ENCODE results near the gene BRSK2.
"Not testable (repeated sequence)": the region's sequence is repeated elsewhere in the genome, so short reads cannot be mapped to it uniquely, and the experiment has no call there.

The BRSK2 gene

DNA sequence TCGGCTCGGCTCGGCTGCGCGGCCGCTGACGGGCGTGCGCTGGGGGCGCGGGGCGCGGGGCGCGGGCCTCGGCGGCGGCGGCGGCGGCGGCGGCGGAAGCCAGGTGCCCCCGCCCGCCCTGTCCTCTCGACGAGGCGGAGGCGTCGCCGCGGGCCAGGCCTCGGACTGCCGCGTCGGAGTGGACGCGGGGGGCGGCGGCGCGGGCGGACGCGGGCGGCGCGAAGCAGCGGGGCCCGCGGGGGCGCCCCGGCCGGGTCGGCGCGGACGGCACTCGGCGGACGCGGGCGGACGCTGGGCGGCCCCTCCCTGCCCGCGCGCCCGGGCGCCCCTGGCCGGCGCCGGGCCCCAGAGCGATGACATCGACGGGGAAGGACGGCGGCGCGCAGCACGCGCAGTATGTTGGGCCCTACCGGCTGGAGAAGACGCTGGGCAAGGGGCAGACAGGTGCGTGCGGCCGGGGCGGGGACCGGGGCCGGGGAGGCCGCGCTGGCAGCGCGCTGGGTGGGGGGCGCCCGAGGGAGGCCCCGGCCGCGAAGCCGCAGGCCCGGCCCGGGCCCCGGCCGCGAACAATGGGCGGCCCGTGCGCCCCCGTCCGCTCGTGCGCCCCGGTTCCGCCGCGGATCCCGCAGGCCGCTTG, at the start of gene BRSK2:
Gene BRSK2, plus strand, starts transcription at position 3 of the 637 bp plus-strand sequence. Its CDS starts 351 bp downstream, at position 354.
- no peak for DNase-seq (ENCODE audit: low read depth, low spot score)

DNA sequence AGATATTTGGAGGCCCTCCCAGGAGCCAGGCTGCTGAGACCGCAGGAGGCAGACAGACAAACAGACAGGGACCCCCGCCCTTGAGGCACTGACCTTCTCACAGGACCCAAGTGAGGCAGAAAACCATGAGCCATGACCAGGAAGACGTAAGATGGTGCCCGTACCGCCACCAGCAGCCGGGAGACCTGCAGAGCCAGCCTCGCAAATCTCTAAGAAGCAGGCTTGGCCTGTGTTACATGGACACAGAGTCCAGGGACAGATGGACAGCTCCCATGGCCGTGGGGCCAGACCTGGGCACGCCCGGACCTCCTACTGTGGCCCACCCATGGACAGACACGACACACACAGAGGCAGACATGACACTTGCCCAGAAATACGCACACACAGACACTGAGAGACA, 49.6 kb upstream of the BRSK2 start:
- DNase-seq (ENCODE audit: low read depth, low spot score), result no peak

DNA sequence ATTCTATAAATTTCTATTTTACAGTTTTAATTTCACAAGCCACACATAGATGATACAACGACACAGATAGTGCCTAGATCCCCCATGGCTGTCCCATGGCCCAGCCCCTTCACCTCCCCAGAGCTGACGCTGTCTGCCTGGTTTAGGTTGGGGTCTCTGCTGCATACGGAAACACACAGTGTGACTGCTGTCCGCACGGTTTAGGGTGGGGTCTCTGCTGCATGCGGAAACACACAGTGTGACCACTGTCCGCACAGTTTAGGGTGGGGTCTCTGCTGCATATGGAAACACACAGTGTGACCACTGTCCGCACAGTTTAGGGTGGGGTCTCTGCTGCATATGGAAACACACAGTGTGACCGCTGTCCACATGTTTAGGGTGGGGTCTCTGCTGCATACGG, 48.5 kb upstream of the BRSK2 start:
- DNase-seq (ENCODE audit: low read depth, low spot score), result not testable (repeated sequence)

DNA sequence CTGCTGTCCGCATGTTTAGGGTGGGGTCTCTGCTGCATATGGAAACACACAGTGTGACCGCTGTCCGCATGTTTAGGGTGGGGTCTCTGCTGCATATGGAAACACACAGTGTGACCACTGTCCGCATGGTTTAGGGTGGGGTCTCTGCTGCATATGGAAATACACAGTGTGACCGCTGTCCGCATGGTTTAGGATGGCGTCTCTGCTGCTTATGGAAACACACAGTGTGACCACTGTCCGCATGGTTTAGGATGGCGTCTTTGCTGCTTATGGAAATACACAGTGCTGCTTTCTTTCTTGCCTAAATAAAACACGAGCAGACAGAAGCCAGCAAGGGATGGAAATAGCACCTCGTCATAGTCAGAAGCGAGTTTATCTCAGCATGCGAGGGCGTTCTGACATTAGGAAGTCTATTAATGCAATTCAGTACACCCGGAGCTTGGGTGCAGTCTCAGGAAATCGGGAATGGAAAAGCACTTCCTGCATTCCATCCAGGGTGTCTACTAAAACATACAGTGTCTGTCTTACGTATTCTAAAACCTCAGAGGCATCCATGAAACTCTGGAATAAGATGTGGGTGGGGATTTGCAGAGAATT, 47.7 kb upstream of the BRSK2 start:
- no peak for DNase-seq (ENCODE audit: low read depth, low spot score)

DNA sequence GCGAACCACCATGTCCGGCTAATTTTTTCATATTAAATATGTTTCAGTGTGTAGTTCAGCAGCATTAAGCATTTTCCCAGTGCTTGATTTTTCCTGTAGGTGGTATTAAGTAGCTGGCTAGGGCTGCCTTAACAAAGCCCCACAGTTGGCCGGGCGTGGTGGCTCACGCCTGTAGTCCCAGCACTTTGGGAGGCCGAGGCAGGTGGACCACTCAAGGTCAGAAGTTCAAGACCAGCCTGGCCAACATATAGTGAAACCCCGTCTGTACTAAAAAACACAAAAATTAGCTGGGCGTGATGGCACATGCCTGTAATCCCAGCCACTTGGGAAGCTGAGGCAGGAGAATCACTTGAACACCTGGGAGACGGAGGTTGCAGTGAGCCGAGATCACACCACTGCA, 46.8 kb upstream of the BRSK2 start:
- no peak for DNase-seq (ENCODE audit: low read depth, low spot score)

DNA sequence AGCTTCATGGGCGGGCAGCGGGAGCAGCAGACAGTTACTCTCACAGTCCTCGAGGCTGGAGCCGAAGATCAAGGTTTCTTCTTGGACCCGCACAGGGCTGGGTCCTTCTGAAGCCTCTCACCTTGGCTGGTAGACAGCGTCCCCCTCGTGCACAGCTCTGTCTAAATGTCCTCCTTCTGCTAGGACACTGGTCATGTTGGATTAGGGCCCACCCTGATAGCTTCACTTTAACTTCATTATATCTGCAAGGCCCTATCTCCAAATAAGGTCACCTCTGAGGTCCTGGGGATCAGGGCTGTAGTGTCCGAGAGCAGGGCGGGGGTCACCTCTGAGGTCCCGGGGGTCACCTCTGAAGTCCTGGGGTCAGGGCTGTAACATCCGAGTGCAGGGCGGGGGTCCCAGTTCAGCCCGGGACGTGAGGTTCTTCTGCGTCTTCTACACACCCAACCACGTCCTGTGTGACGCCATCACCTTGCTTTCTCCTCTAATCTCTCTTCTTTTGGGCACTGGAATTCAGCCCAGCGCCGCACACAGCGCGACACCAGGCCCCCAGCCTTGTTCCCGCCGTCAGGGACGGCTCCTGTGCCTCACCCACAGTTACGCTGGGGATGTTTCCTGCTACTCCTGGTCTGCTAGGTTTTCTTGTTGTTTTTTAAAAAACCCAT, 46.2 kb upstream of the BRSK2 start:
- no peak for DNase-seq (ENCODE audit: low read depth, low spot score)

DNA sequence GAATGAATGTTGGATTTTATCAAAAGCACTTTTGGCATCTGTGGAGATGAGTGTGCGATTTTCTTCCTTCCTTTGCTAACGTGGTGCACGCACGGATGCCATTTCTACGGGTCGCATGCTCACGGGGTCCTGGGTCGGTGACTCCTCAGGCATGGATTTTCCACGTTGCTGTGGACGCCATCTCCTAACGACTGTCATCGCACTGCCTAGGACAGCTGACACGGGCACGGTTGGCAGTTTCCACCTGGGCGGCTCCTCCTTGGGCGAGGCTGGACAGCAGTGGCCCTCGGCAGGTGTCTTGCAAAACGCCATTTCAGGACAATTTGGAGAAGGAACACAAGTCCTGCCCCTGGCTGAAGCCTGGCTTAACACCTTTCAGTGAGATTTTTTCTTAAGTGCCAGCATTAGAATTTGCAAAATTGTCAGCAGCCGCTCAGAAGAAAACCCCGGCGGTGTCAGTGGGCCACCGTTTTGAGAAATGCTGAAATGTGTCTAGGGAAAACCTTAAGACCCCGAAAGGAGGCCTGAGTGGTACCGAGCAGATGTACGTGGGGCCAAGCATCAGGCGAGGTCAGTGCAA, 45.6 kb upstream of the BRSK2 start:
- DNase-seq (ENCODE audit: low read depth, low spot score), result no peak

DNA sequence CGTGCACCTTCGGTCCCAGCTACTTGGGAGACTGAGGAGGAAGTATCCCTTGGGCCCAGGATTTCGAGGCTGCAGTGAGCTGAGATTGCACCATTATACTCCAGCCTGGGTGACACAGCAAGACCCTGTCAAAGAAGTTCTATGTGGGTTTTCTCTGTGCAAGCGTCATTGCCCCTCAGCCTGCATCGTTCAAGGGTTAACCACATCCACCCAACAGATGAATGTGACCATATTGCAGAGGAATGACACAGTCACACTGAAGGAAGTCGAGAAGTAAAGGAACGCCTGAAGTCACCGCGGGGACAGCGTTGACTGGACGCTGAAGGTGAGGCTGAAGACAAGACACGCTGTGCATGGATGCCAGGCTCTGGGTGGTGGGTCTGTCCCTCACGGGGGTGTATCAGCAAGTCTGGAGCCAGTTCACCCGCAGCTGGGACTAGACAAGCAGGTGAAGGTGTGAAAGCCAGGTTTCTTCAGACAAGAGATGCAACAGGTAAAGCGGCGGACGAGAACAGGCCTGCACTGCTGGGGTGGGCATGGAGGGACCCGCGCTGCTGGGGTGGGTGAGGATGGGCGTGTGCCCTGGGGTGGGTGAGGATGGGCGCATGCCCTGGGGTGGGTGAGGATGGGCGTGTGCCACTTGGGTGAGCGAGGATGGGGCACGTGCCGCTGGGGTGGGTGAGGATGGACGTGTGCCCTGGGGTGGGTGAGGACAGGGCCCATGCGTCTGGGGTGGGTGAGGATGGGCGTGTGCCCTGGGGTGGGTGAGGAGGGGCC, 43.8 kb upstream of the BRSK2 start:
- no peak for DNase-seq (ENCODE audit: low read depth, low spot score)

DNA sequence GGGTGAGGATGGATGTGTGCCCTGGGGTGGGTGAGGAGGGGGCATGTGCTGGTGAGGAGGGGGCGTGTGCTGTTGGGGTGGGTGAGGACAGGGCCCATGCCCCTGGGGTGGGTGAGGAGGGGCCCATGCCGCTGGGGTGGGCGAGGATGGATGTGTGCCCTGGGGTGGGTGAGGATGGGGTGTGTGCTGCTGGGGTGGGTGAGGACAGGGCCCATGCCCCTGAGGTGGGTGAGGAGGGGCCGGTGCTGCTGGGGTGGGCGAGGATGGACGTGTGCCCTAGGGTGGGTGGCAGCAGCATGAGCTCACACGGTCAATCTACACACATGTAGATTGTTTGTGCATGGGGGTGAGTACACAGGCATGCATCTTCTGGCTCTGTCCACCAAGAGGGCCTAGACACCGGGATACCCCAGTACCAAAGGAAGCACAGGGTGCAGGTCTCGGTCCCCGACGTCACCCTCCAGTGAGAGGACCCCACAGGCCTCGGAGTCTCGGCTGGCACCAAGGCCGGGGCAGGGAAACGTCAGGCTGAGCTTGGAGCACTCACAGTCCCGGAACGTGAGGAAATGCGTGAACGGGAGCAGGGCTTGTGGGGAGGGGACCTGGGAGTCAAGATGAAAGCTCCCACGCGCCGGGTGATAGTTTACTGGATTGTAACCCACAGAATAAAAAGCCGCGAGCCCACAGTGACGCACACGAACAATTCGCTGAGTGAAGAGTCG, 42.9 kb upstream of the BRSK2 start:
- DNase-seq (ENCODE audit: low read depth, low spot score), result no peak

DNA sequence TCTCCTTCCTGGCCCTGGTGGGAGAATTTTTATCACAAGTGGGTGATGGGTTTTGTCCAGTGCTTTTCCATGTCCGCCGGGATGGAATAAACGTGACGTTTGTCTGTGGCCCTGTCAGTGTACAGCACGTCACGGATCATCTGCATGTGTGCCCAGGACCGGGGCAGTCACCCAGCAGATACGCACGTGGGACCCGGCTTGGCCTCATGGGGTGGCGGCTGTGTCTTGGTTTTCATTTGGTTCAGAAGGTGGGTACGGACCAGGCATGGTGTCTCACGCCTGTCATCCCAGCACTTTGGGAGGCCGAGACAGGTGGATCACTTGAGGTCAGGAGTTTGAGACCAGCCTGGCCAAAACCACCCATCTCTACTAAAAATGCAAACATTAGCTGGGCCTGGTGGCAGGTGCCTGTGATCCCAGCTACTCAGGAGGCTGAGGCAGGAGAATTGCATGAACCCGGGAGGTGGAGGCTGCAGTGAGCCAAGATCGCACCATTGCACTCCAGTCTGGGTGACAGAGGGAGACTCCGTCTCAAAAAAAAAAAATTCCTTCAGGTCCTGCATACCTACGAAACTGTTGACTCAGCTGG, 42.2 kb upstream of the BRSK2 start:
- not testable (repeated sequence) for DNase-seq (ENCODE audit: low read depth, low spot score)

DNA sequence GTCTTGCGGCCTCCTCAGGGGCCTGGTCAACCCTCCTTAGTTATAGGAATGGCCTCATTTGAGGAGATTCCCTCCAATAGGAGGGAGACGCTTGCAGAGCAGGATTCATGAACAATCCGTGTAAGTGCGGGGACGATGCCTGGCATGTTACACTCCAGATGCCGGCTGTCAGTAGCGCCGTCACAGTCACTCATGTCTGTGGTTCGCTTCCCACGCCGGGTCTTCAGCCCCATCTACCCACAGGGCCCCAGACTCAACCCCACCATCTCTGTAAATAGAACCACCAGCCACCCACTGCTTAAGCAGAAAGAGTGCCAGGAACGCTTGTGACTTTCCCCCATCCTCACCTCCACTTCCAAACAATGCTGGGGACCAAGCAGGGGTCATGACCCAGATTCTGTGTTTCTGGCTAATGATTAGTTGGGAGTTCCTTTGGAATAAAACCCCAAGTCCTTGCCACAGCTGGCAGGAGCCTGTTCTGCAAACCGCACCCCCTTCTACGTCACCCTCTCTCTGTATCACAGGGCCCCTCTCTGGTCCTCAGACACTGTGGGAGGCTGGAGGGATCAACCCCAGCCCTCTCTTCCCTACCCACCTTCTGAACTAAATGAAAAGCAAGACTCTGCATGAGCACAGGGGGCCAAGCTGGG, 41.5 kb upstream of the BRSK2 start:
- no peak for DNase-seq (ENCODE audit: low read depth, low spot score)

DNA sequence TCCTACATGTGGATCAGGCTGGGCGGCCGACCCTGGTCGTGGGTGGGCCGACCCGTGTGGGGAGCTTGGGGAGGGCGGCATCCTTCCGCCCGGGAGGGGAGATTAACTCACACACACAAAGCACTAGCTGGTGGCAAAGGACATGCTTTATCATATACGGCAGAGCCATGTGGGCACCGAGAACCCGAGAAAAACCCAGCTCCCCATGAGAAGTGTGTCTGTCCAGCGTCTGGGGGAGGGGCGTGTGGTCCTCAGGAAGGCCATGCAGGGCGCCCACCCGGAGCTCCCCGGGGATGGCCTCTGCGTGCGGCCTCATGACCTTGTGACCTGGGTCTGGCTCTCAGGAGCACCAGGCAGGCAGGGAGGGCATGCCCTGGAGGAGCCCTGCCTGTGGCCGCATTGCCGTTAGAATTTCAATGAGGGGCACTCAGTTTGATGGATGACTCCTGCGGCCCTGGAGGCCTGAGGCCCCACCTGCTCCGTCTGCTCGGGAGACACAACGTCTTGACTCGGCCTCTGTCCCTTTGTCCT, 40.9 kb upstream of the BRSK2 start:
- no peak for DNase-seq (ENCODE audit: low read depth, low spot score)

DNA sequence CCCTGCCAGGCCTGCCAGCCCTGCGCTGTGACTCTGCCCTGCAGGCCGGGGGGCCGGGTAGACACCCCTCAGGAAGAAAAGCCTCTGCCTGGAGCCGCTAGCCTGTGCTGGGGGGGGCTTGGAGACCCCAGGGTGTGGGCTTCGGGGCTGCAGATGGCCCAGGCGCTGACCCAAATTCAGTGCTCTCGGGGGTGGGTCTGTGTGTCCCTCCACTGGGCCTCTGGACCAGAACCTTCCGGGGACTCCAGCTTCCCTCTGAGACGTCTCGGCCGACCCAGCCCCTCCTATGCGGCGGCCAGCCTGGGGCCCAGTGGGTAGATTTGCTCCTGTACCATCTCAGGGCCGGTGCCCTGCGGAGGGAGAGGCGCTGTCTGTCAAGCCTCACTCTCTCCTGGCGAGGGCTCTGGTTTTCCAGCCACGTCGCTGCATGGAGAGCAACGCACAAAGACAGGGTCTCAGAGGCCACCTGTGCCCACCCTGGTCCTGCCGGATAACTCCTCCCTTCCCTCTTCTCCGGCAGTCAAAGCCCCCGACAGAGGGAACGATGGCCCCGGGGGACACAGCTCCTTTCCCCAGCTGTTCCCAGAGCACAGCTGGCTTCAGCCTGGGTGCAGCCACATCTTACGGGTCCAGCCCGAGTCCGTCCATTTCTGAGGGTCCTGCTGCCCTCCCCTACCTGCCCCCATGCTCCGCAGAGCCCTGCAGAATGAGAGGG, 40.2 kb upstream of the BRSK2 start:
- DNase-seq (ENCODE audit: low read depth, low spot score), result no peak

DNA sequence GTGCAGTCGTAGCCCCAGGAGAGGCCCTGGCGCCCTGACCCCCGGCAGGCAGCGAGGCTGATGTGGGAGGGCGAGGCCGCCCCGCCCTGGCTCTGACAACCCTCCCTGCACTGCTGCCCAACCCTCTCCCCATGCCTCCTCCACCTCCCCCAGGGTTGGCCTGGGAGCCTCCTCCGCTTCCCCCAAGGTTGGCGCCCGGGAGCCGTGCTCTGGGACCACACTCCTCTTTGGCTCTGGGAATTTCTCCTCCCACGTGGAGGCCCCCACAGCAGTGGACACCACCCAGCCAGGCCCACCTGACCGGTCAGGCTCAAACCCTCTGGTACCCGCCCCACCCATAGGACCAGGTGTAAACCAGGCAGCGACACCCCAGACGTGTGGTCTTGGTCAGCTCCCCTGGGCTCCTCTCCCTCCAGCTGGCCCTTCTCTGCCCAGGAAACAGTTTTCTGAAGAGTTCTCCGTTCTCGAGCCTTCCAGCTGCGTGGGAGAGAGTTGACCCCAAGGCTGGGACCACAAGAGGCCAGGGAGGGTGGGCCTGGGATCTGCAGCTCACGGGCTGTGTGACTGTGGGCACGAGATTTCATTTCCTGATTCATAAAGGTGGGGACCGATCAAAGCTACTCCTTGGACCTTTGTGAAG, 39.5 kb upstream of the BRSK2 start:
- no peak for DNase-seq (ENCODE audit: low read depth, low spot score)

DNA sequence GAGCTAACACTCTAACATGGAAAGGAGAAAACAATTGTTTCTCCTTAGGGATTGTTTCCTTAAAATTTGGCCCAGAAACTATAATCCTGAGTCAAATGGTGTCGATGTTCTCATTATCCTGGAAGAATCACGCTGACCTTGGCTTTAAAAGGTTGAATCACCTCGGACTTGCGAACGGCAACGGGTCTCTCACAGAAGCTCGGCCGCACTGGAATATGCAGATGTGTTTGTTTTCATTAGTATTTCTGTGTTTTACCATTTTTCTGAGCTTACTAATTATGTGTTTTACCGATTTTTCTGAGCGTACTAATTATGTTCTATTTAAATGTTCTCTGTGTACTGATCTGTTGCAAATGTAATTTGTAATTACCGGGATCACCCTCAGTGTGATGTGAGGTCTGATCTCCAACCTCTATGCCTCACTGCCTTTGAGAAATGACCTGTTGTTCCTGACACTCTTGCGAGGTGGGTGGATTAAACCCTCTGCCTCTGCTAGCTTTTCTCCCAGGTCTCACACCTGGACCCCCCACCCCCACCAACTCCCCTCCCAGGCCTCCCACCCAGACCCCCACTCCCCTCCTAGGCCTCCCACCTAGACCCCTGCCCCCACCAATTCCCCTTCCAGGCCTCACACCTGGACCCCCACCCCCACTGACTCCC, 38.3 kb upstream of the BRSK2 start:
- DNase-seq (ENCODE audit: low read depth, low spot score), result no peak

DNA sequence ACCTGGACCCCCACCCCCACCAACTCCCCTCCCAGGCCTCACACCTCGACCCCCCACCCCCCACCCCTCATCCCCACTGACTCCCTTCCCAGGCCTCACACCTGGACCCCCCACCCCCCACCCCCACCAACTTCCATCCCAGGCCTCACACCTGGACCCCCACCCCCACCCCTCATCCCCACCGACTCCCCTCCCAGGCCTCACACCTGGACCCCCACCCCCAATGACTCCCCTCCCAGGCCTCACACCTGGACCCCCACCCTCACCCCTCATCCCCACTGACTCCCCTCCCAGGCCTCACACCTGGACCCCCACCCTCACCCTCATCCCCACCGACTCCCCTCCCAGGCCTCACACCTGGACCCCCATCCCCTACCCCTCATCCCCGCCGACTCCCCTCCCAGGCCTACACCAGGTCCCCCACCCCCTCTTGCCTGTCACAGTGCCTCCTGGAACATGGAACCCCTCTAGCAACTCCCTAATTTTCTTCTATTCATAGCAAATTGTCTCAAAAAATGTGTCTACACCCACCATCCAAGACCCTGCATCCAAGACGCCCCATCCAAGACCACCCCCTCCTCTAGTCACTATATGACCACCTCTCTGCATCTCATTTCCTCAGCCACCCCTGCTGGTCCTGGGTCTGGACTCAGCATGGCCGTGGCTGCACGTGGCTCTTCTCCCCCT, 36.9 kb upstream of the BRSK2 start:
- DNase-seq (ENCODE audit: low read depth, low spot score), result no peak

DNA sequence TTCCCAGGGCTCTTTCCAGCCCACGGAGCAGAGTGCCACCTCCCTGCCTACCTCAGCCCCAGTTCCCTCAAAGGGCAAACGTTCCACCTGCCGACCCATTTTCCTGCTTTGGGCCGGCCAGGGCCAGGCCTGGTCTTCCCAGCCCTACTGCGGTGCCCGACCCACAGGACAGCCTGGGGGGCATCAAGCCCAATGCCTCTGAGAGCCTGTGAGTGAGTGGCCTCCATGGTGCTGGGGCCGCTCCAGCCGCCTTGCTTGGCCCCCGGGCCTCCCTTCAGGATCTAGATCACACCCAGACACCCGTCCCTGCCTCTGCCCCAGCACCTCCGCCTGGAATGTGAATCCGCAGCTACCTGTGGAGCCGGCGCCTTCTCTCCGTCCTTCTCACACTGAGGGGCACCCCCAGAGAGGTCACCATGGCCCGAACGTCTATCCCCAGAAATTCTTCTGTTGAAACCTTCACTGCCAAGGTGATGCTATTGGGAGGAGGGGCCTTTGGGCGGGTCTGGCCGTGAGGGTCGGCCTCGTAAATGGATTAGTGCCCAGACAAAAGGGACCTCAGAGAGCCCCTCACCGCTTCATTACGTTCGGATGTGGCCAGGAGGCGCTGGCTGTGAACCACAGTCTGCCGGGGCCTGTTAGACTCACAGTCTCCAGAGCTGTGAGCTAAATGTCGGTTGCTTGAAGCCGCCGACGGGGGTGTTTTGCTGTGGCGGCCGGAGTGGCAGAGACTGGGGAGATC, 36.2 kb upstream of the BRSK2 start:
- DNase-seq (ENCODE audit: low read depth, low spot score), result no peak

All from iPS DF 19.7 (cell line).